ENCODE measurements around the gene NAIP.
"Not testable (repeated sequence)": the region's sequence is repeated elsewhere in the genome, so short reads cannot be mapped to it uniquely, and the experiment has no call there.

Gene NAIP, protein sequence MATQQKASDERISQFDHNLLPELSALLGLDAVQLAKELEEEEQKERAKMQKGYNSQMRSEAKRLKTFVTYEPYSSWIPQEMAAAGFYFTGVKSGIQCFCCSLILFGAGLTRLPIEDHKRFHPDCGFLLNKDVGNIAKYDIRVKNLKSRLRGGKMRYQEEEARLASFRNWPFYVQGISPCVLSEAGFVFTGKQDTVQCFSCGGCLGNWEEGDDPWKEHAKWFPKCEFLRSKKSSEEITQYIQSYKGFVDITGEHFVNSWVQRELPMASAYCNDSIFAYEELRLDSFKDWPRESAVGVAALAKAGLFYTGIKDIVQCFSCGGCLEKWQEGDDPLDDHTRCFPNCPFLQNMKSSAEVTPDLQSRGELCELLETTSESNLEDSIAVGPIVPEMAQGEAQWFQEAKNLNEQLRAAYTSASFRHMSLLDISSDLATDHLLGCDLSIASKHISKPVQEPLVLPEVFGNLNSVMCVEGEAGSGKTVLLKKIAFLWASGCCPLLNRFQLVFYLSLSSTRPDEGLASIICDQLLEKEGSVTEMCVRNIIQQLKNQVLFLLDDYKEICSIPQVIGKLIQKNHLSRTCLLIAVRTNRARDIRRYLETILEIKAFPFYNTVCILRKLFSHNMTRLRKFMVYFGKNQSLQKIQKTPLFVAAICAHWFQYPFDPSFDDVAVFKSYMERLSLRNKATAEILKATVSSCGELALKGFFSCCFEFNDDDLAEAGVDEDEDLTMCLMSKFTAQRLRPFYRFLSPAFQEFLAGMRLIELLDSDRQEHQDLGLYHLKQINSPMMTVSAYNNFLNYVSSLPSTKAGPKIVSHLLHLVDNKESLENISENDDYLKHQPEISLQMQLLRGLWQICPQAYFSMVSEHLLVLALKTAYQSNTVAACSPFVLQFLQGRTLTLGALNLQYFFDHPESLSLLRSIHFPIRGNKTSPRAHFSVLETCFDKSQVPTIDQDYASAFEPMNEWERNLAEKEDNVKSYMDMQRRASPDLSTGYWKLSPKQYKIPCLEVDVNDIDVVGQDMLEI (N-terminal part only)

GRCh38 chr5:71025289-71025953 lies at the start of gene NAIP:
Gene NAIP (minus strand): TSS chr5:71025339. CDS start chr5:71012915, 12,424 bp downstream.
- DNase-seq (ENCODE audit: low read depth in 3 of 3, low spot score in 1 of 3), result not testable (repeated sequence)

DNA sequence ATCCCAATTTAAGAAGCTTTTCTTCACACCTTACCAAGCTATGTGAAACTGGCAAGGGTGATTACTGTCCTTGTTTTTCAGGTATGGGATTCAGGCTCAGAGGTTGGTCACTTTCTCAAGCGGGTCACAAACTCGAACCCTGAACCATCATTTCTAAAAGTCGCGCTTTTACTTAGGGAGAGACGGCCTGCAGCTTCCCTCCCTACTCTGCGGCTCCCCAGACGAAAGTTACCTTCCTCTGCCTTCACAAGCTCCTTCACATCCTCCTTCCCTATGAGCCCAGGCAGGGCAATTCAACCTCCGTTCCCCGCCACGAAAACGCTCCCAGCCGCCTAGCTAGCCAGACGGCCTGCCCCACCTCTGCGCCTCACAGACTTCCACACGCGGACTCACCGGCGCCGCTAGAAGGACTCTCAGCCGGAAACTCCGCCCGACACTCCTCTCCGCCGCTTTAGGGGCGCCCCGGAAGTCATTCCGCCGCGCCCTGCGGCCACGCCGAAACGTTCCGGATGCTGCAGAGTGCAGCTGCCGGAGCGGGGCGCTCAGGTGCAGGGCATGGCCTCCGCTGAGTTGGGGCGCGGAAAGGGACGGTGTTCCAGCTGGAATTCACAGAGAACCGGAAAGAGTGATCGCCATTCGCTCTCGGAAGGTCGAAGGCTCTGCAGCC lies 42.3 kb upstream of the NAIP start, which contains the start of gene GTF2H2:
TSS of gene GTF2H2 (minus strand) at position 415 of the 667 bp plus-strand sequence. CDS start 4,913 bp downstream, outside the sequence.
- DNase-seq (ENCODE audit: low read depth in 3 of 3, low spot score in 1 of 3), result not testable (repeated sequence)

DNA sequence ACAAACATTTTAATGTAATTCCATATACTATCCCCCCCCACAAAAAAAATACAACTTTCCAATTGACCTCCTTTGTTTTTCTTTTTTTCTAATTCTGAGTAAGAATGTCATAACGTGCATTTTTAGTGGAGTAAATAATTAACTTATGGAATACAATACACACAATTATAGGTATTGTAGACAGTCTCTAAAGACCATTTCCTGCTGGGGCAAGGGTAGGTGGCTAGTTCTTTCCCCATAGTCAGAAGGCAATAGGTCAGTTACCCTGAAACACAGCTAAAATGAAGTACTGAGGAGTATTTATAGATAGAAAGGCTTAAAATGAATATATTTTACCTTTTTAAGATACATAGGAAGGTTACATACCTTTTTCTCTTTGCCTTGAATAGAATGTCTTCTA lies 36.2 kb upstream of the NAIP start:
- DNase-seq (ENCODE audit: low read depth in 3 of 3, low spot score in 1 of 3), result not testable (repeated sequence)

DNA sequence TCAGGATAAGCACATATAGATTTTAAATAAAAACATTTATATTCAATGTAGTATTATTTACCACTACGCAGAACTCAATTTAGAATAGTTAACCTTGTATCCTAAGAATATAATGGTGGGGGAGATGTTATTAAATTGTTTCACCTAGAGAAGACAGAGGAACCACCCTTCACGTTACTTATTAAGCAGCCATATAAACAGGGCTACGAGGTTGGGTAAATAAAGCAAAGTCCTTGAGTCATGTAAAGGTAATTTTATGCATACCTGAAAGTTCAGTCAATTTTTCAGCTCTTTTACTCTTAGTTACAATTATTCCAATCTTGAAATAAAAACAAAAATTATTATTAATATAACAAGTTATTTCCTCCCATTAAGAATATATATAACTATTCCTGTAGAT lies 34.3 kb upstream of the NAIP start:
- DNase-seq (ENCODE audit: low read depth in 3 of 3, low spot score in 1 of 3), result not testable (repeated sequence)

DNA sequence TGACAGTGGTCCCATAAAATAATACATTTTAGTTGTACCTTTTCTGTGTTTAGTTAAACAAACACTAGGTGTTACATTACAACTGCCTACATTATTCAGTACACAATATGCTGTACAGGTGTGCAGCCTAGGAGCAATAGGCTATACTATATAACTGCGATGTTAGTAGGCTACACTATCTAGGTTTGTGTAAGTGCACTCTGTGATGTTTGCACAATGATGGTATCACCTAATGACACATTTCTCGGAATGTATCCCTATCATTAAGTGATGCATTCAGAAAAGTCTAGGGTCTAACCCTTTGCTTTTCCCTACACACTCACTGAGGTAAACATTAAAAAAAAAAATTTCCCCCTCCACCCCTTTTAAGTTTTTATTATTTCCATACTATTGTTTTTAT lies 19.7 kb upstream of the NAIP start:
- DNase-seq (ENCODE audit: low read depth in 3 of 3, low spot score in 1 of 3), result not testable (repeated sequence)

DNA sequence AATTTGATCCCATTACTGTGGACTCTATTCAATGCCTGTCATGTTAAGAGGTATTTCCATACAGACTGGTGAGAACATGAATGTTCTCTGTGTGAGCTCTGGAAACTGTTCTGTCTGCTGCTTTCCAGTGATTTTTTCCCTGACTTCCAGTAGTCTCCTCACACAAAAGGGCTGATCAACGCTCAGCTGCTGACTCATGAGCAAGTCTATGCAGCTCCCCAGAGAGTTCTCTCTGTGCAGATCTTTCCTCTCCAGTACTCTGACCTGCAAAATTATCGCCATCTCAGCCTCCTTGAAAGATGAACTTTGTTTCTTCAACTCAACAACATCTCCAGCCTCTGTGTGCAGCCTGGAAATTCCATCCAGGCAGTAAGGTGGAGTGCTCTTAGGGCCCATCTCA lies 19.0 kb upstream of the NAIP start:
- DNase-seq (ENCODE audit: low read depth in 3 of 3, low spot score in 1 of 3), result not testable (repeated sequence)

- DNase-seq (ENCODE audit: low read depth in 3 of 3, low spot score in 1 of 3), result not testable (repeated sequence)
Measured at GRCh38 chr5:71031046-71031776, 6.1 kb upstream of the NAIP start.

GRCh38 chr5:71020643-71021042 lies 4.5 kb downstream of the NAIP start:
- not testable (repeated sequence) for DNase-seq (ENCODE audit: low read depth in 3 of 3, low spot score in 1 of 3)

DNA sequence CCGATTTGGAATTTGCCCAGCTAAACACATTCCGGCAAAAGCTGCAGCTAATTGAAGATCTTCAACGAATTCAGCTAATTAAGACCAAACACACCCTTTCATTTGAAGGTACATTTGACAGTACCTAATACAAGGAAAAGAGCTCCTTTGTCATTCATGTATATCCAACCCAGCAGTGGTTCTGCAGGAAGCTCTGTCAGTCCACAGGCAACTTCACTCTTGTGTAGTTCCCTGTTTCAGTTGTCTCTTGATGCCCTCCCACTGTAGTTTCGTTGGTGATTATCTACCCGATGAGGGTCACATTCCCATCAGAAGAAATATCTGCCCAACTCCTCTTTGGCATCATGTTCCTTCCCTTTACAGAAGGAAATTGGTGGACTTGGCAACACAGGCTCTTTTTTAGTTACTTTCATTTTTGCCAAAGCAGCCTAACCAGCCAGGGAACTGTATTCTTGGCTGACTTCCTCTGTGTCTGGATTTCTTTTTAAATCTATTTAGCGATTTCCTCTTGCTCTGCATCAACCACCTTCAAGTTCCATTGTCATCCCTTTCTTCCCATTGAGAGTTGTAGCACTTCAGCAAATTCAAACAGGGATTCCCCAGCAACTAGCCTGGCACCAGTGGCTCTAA lies 6.6 kb downstream of the NAIP start:
- not testable (repeated sequence) for DNase-seq (ENCODE audit: low read depth in 3 of 3, low spot score in 1 of 3)

DNA sequence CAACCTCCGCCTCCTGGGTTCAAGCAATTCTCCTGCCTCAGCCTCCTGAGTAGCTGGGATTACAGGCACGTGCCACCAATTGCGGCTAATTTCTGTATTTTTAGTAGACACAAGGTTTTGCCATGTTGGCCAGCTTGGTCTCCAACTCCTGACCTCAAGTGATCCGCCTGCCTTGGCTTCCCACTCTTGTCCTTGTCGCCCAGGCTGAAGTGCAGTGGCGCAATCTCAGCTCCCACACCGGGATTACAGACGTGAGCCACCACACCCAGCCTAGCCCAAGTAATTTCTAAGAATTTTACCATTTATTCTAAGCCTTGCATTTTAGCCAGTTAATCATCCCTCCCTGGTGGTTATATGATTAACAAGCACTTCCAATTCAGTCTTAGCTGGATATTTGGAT lies 11.0 kb downstream of the NAIP start:
- DNase-seq (ENCODE audit: low read depth in 3 of 3, low spot score in 1 of 3), result no peak

- no peak for DNase-seq (ENCODE audit: low read depth in 3 of 3, low spot score in 1 of 3)
Measured at GRCh38 chr5:71013575-71013974, 11.6 kb downstream of the NAIP start.

DNA sequence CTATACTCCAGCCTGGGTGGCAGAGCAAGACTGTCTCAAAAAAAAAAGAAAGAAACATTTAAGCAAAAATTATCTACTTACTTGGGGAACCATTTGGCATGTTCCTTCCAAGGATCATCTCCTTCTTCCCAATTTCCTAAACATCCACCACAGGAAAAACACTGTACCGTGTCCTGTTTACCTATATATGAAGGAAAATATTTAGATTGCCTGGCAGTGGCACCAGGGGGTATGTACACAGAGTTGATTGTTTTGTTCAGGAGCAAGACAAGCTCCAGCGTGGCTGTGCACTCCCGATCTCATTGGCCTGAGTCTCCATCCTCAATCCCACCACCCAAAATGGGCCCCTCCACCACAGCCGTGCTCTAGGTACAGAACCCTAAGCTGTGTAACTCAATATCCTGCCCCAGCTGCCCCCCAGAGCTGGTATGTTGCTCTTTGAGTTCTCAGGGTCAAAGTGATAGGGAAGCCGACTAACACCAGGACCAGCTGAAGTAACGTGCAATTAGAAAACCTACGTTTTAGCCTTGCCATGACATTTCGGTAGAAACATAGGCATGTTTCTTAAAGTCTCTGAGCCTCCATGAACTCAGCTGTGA lies 13.8 kb downstream of the NAIP start:
- DNase-seq (ENCODE audit: low read depth in 3 of 3, low spot score in 1 of 3), result no peak

- DNase-seq (ENCODE audit: low read depth in 3 of 3, low spot score in 1 of 3), result not testable (repeated sequence)
Measured at GRCh38 chr5:71006983-71007382, 18.2 kb downstream of the NAIP start.

DNA sequence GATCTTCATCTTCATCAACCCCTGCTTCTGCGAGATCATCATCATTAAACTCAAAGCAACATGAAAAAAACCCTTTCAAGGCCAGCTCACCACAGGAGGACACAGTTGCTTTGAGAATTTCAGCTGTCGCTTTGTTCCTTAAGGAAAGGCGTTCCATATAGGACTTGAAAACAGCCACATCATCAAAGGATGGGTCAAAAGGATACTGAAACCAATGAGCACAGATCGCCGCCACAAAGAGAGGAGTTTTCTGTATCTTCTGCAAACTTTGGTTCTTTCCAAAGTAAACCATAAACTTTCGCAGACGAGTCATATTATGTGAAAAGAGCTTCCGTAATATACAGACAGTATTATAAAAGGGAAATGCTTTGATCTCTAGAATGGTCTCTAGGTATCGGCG lies 40.3 kb downstream of the NAIP start:
- not testable (repeated sequence) for DNase-seq (ENCODE audit: low read depth in 3 of 3, low spot score in 1 of 3)

- DNase-seq (ENCODE audit: low read depth in 3 of 3, low spot score in 1 of 3), result not testable (repeated sequence)
Measured at GRCh38 chr5:70967220-70967619, 57.9 kb downstream of the NAIP start.

- DNase-seq (ENCODE audit: low read depth in 3 of 3, low spot score in 1 of 3), result not testable (repeated sequence)
Measured at GRCh38 chr5:70964531-70964930, 60.6 kb downstream of the NAIP start.

DNA sequence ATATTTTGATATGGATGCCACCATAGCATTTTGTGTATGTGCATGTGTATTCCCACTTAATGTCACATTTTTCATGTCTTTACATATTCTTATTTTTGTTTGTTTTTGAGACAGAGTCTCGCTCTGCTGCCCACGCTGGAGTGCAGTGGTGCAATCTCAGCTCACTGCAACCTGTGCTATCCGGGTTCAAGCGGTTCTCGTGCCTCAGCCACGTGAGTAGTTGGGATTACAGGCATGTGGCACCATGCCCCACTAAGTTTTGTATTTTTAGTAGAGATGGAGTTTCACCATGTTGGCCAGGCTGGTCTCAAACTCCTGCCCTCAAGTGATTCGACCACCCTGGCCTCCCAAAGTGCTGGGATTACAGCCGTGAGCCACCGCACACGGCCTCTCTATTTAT lies 72.1 kb downstream of the NAIP start:
- not testable (repeated sequence) for DNase-seq (ENCODE audit: low read depth in 3 of 3, low spot score in 1 of 3)

GRCh38 chr5:70932560-70932959 lies 92.6 kb downstream of the NAIP start:
- not testable (repeated sequence) for DNase-seq (ENCODE audit: low read depth in 3 of 3, low spot score in 1 of 3)

Data from stimulated activated CD4-positive, alpha-beta T cell treated with anti-CD3 and anti-CD28 coated beads, TNF-alpha, amount 100 ng/mL, for 1 hour (primary cell).